GM23338 (cell line): ENCODE measurements around the gene PHF20. TPM values are rescaled to one million over a fixed set of nuclear protein-coding genes. Genes with fewer than 3 reads are reported as not detected.
"Not testable (repeated sequence)": the region's sequence is repeated elsewhere in the genome, so short reads cannot be mapped to it uniquely, and the experiment has no call there.

ENCODE experiments used
- ATAC-seq: fragments of 200-7000 bp; cut with Tn5 transposase; 3 replicates; pipeline ENCODE4 v1.9.1; 2020
- DNase-seq: peaks from one replicate; pipeline ENCODE4 v3.0.0-alpha.2; 2015; ENCODE audit warnings: low spot score
- H2AFZ ChIP-seq: fragments of 200-600 bp; sonication (generic); 2 replicates; pipeline ENCODE4 v1.8.0; 2016; ENCODE audit warnings: antibody characterized with exemption, mild to moderate bottlenecking, moderate library complexity
- H3F3A ChIP-seq: fragments of 200-600 bp; sonication (generic); replicated peaks from 2 replicates; pipeline ENCODE4 v1.8.0; 2017; ENCODE audit warnings: antibody characterized with exemption, mixed run types, low read depth
- H3K27ac ChIP-seq: fragments of 200-600 bp; sonication (generic); 2 replicates; pipeline ENCODE4 v1.6.1; 2016; ENCODE audit warnings: low read depth
- H3K27me3 ChIP-seq: fragments of 200-600 bp; sonication (generic); 2 replicates; pipeline ENCODE4 v1.8.0; 2016; ENCODE audit warnings: mild to moderate bottlenecking, mixed run types, moderate library complexity; ENCODE audit not compliant: insufficient read depth
- H3K36me3 ChIP-seq: fragments of 200-600 bp; sonication (generic); 2 replicates; pipeline ENCODE4 v1.8.0; 2016; ENCODE audit warnings: mild to moderate bottlenecking; ENCODE audit not compliant: insufficient read depth
- H3K4me1 ChIP-seq: fragments of 200-600 bp; sonication (generic); 2 replicates; pipeline ENCODE4 v1.8.0; 2016; ENCODE audit warnings: mild to moderate bottlenecking, moderate library complexity; ENCODE audit not compliant: insufficient read depth
- H3K4me2 ChIP-seq: fragments of 200-600 bp; sonication (generic); 2 replicates; pipeline ENCODE4 v1.7.1; 2017; ENCODE audit warnings: mixed run types
- H3K4me3 ChIP-seq: fragments of 200-600 bp; sonication (generic); 2 replicates; pipeline ENCODE4 v1.6.1; 2016; ENCODE audit warnings: mixed run types
- H3K79me2 ChIP-seq: fragments of 200-600 bp; sonication (generic); replicated peaks from 2 replicates; pipeline ENCODE4 v1.8.0; 2017; ENCODE audit warnings: mild to moderate bottlenecking; ENCODE audit not compliant: insufficient read depth
- H3K9me2 ChIP-seq: fragments of 200-600 bp; sonication (generic); 2 replicates; pipeline ENCODE4 v1.8.0; 2017; ENCODE audit not compliant: insufficient read depth
- H4K20me1 ChIP-seq: fragments of 200-600 bp; sonication (generic); replicated peaks from 2 replicates; pipeline ENCODE4 v1.8.0; 2017; ENCODE audit warnings: mild to moderate bottlenecking; ENCODE audit not compliant: insufficient read depth
- H3K27ac Mint-ChIP-seq: 2 replicates; pipeline ENCODE4 v1.8.0; 2020; ENCODE audit warnings: inconsistent platforms, mild to moderate bottlenecking, moderate library complexity, mixed read lengths
- H3K27me3 Mint-ChIP-seq: 3 replicates; pipeline ENCODE4 v1.8.0; 2022; ENCODE audit warnings: low read depth, mild to moderate bottlenecking, moderate library complexity, mixed read lengths, inconsistent platforms; ENCODE audit not compliant: insufficient read depth, poor library complexity
- H3K36me3 Mint-ChIP-seq: 3 replicates; pipeline ENCODE4 v1.8.0; 2021; ENCODE audit warnings: low read depth, mild to moderate bottlenecking, inconsistent platforms, moderate library complexity, mixed read lengths
- H3K4me1 Mint-ChIP-seq: 3 replicates; pipeline ENCODE4 v1.8.0; 2020; ENCODE audit warnings: mild to moderate bottlenecking, inconsistent platforms, mixed read lengths
- H3K4me3 Mint-ChIP-seq: 3 replicates; pipeline ENCODE4 v1.8.0; 2021; ENCODE audit warnings: moderate library complexity, mild to moderate bottlenecking, inconsistent platforms, mixed read lengths
- H3K9me3 Mint-ChIP-seq: 3 replicates; pipeline ENCODE4 v1.8.0; 2020; ENCODE audit warnings: moderate library complexity, mild to moderate bottlenecking, inconsistent platforms, mixed read lengths
- CREB1 ChIP-seq: fragments of 250-450 bp; sonication (Bioruptor Pico); IDR thresholded peaks from 2 replicates; pipeline ENCODE4 v1.5.0; 2020; ENCODE audit warnings: low read depth, mild to moderate bottlenecking, moderate library complexity
- POLR2AphosphoS5 ChIP-seq: IDR thresholded peaks from 2 replicates; pipeline ENCODE4 v1.6.1; 2016; ENCODE audit warnings: antibody characterized with exemption, low read depth
- long read RNA-seq: library from polyadenylated mRNA; unstranded; transcript quantifications from one replicate; pipeline ENCODE4 v2.0.0, GENCODE V29; 2020; ENCODE audit not compliant: unreplicated experiment
- polyA plus RNA-seq: library from polyadenylated mRNA; unstranded; fragments of >200 nt; fragmentation: Nextera tagmentation; extraction: Ambion mirVana; gene quantifications from 2 replicates; pipeline ENCODE4 v1.2.1, GENCODE V29; 2016
- total RNA-seq: library from RNA; depleted of rRNA; stranded (reverse); fragments of >200 nt; shearing (Covaris generic); gene quantifications from 2 replicates; pipeline ENCODE4 v1.2.3, GENCODE V29; 2014; rRNA removed
- TF ChIP-seq, protein P1 (sequence below), 2 experiments: fragments of 200-600 bp in 1 of 2; sonication (generic) in 1 of 2; conservative IDR thresholded peaks; 2 replicates each; pipeline versions ENCODE4 v1.5.1 to v1.6.1; 2016 to 2017; ENCODE audit warnings: antibody characterized with exemption in 2 of 2, low read depth in 2 of 2, mild to moderate bottlenecking in 2 of 2, moderate library complexity in 1 of 2

PHF20 gene
- 56.6 and 71.8 TPM in 2 replicates for total RNA-seq
- polyA plus RNA-seq, result 103 TPM in 2 replicates
- long read RNA-seq, partial matches to known transcripts, result 37 of 48 reads
- long read RNA-seq, other reads (novel, unspliced or antisense), result 9 of 48 reads

DNA sequence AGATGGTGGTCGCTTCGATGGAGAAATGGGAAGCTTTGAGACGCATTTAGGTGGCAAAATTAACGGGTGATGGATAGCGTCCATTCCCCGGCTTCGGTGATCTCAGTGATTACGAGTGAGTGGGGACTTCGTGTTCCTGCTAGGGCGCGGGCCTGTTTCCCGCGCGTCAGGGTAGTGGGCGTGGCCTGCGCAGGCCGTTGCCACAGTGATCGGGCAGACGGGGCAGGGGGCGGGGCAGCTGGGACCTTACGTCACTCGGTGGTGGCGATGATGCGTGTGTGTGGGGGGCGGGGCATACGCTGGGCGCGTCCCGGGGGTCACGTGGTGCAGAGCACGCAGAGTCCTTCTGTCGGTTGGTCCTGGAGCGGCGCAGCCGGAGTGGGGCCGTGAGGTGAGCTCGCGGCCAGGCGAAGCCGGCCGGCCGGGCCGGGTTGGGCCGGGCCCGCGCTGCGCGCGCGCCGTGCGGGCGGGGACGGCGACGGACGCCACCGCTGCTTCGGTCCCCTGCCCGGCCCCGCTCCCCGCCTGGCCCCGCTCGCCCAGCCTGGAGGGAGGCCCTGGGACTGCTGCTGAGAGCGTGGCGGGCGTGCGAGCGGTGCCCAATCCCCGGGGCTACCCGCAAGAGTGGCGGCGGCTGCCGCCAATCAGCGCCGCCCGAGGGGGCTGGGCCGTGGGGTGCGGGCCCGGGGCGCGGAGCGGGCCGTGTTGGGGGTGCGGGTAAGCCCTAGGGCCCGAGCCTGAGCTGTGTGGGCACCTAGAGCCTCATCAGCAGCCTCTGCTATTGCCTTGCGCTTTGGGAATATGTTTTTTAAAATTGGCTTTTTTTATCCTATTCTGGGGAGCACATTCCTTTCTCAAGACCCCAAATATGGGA is at the start of gene PHF20:
Gene PHF20, plus strand, starts transcription at position 327 of the 874 bp plus-strand sequence. CDS start 29,508 bp downstream, outside the sequence.
- peaks cover 36% of the 10 kb centered on the region for H3K4me1 Mint-ChIP-seq

DNA sequence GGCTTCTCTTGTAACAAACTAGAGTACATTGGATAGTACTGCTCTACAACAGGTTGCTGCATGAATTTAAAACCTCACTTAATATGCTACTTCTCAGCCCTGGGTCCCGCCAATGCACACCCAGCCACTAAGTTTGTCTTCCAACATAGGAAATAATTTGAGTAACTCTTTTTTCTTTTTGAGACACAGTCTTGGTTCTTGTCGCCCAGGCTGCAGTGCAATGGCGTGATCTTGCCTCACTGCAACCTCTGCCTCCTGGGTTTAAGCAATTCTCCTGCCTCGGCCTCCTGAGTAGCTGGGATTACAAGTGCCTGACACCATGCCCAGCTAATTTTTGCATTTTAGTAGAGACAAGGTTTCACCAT is 48.6 kb upstream of the PHF20 start:
- DNase-seq, H3K4me1 ChIP-seq, H3K27me3 ChIP-seq, H3K9me3 Mint-ChIP-seq, H3K9me2 ChIP-seq, H3K27ac Mint-ChIP-seq, H3K4me3 ChIP-seq, H3K4me3 Mint-ChIP-seq, H3K4me2 ChIP-seq, H3K4me1 Mint-ChIP-seq, ATAC-seq, H2AFZ ChIP-seq: not testable (repeated sequence)
- H3K79me2 ChIP-seq, result peaks cover 99% of the 10 kb centered on the region
- H3K27ac ChIP-seq, result peak overlapping the region; percentile 53; the same call in 1 of the 2 replicates
- peaks cover 83% of the 10 kb centered on the region for H4K20me1 ChIP-seq
- H3K27me3 Mint-ChIP-seq, result peaks cover 12% of the 10 kb centered on the region
- H3K36me3 ChIP-seq, result peaks cover 99% of the 10 kb centered on the region
- H3K36me3 Mint-ChIP-seq, result peaks cover 100% of the 10 kb centered on the region
- H3F3A ChIP-seq, result peaks cover 49% of the 10 kb centered on the region

More for the DNA sequence above, at the start of gene PHF20:
- Histone ChIP-seq H3K4me3 (peak within 1 kb of the TSS; percentile 89), H4K20me1 (peaks cover 25% of the 10 kb centered on the region), H3K36me3 (peaks cover 11% of the 10 kb centered on the region; the same call in 1 of the 2 replicates), H3K4me1 (peaks cover 32% of the 10 kb centered on the region), H3K79me2 (peaks cover 47% of the 10 kb centered on the region), H3K9me2 (peaks cover 5% of the 10 kb centered on the region; the same call in 1 of the 2 replicates), H2AFZ (peak within 1 kb of the TSS; percentile 64; the same call in 1 of the 2 replicates), H3K4me2 (peak within 1 kb of the TSS; percentile 94), H3K27me3 (peaks cover 10% of the 10 kb centered on the region), H3K27ac (peak within 1 kb of the TSS; percentile 57; the same call in 1 of the 2 replicates), H3F3A (peaks cover 12% of the 10 kb centered on the region)
- Mint-ChIP-seq H3K36me3 (peaks cover 22% of the 10 kb centered on the region), H3K27me3 (peaks cover 25% of the 10 kb centered on the region), H3K4me3 (peak within 1 kb of the TSS; percentile 93), H3K27ac (peak within 1 kb of the TSS; percentile 94), H3K9me3 (peaks cover 12% of the 10 kb centered on the region; the same call in 2 of the 3 replicates)
- DNase-seq, result peak; percentile 98
- TF ChIP-seq, protein P1, sequence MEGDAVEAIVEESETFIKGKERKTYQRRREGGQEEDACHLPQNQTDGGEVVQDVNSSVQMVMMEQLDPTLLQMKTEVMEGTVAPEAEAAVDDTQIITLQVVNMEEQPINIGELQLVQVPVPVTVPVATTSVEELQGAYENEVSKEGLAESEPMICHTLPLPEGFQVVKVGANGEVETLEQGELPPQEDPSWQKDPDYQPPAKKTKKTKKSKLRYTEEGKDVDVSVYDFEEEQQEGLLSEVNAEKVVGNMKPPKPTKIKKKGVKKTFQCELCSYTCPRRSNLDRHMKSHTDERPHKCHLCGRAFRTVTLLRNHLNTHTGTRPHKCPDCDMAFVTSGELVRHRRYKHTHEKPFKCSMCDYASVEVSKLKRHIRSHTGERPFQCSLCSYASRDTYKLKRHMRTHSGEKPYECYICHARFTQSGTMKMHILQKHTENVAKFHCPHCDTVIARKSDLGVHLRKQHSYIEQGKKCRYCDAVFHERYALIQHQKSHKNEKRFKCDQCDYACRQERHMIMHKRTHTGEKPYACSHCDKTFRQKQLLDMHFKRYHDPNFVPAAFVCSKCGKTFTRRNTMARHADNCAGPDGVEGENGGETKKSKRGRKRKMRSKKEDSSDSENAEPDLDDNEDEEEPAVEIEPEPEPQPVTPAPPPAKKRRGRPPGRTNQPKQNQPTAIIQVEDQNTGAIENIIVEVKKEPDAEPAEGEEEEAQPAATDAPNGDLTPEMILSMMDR (conservative IDR thresholded peaks at IDR 0.05; ENCODE audit: low read depth in 2 of 2), result no peak
- TF ChIP-seq POLR2AphosphoS5 (peak; percentile 81), CREB1 (CRISPR knock-in tag) (peak; percentile 92)
- peak; percentile 85 for ATAC-seq

DNA sequence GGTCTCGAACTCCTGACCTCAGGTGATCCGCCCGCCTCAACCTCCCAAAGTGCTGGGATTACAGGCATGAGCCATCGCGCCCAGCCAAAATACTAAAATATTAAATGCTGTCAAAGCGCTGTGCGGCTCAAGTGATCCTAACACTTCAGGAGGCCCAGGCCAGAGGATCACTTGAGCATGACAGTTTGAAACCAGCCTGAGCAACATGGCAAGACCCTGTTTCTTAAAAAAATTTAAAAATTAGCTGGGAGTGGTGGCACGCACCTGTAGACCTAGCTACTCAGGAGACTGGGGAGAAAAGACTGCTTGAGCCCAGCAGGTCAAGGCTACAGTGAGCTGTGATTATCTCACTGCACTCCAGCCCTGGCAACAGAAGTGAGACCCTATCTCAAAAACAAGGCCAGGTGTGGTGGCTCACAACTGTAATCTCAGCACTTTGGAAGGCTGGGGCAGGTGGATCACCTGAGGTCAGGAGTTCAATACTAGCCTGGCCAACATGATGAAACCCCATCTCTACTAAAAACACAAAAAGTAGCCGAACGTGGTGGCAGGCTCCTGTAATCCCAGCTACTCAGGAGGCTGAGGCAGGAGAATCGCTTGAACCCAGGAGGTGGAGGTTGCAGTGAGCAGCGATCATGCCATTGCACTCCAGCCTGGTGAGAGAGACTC is 48.0 kb upstream of the PHF20 start:
- H4K20me1 ChIP-seq, result peaks cover 77% of the 10 kb centered on the region
- not testable (repeated sequence) for H3K4me3 Mint-ChIP-seq, H3K9me2 ChIP-seq, H3K27me3 ChIP-seq, H3K4me3 ChIP-seq, H3K4me2 ChIP-seq, H3K4me1 Mint-ChIP-seq, DNase-seq, H3K4me1 ChIP-seq, H3K9me3 Mint-ChIP-seq, ATAC-seq, H2AFZ ChIP-seq
- 0 out of 2 replicates have a peak overlapping the region, but pooled peaks have one; percentile 19 for H3K27ac ChIP-seq
- H3K79me2 ChIP-seq, result peaks cover 99% of the 10 kb centered on the region
- H3K27me3 Mint-ChIP-seq, result peaks cover 12% of the 10 kb centered on the region
- H3F3A ChIP-seq, result peaks cover 44% of the 10 kb centered on the region
- H3K36me3 ChIP-seq, result peaks cover 99% of the 10 kb centered on the region
- H3K27ac Mint-ChIP-seq, result 0 out of 2 replicates have a peak overlapping the region, but pooled peaks have one; percentile 31
- H3K36me3 Mint-ChIP-seq, result peaks cover 99% of the 10 kb centered on the region
